Upper lobe of left lung (tissue), 4 donors: ENCODE results near the gene RCBTB2.

Experiments
- CTCF ChIP-seq, 6 experiments: fragments of 450-650 bp in 4 of 6; fragments of 200-600 bp in 2 of 6; sonication (generic) in 2 of 6; IDR thresholded peaks; one replicate each; pipeline ENCODE4 v1.5.1; 2016 to 2019; ENCODE audit warnings: antibody characterized with exemption in 6 of 6
- EP300 ChIP-seq, 4 donors: sonication (generic); formaldehyde crosslinking; IDR thresholded peaks; one replicate each; pipeline ENCODE4 v1.5.1; 2017; ENCODE audit warnings: antibody characterized with exemption in 4 of 4, control low read depth in 2 of 4
- POLR2A ChIP-seq, 4 donors: fragments of 450-650 bp; IDR thresholded peaks; one replicate each; pipeline ENCODE4 v1.5.1; 2016 to 2017; ENCODE audit warnings: antibody characterized with exemption in 4 of 4, mild to moderate bottlenecking in 2 of 4

GRCh38 chr13:48542138-48542537, 9.3 kb upstream of the RCBTB2 start:
- TF ChIP-seq POLR2A (IDR thresholded peaks at IDR 0.05) (no peak), EP300 (IDR thresholded peaks at IDR 0.05) (no peak), CTCF (IDR thresholded peaks at IDR 0.05) (no peak)
